ENCODE data around the gene GNB1L. TPM values are rescaled to one million over a fixed set of nuclear protein-coding genes. Genes with fewer than 3 reads are reported as not detected.

GNB1L gene
- total and polyA plus RNA-seq, 2 of the 13 experiments (the other 11 are each of a cell fraction or from before 2014, with no cell fraction given) = 2.5 to 7.4 TPM

DNA sequence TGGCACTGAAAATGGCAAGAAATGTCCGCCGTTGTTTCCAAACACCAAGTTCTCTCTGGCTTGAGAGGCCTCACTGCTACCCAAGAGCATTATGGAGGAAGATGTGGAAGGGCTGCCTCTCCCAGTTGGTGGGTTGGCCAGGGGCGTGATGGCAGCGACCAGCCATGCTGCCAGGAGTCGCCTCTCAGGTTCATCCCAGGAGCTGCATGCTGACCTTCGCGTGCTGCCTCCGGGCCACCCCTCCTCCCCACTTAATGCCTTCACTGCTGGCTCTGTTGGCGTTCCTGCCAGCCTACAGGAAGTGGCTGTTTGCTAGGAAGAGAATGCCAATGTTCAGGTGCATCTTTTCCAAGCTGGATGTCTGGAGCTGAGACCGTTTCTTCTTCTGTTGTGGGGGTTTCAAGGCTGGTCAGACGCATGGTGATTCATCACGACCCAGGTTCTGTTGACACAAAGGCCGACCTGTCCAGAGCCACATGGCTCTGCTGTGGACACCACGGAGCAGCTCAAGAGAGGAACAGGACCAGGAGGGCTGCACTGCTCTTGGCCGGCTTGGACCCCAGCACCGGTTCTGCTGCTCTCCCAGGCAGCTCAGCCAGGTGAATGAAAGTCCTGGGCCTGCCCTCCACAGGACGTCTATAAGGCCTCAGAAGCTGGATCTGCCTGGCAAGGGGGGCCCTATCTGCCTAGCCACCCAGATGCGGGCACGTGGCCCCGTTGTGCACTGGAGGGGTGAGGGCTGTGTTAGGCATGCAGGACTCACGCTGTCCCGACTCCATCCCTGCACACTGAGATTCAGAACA lies 69.0 kb downstream of the GNB1L start:
- ATAC-seq (peak; percentile 52), FAIRE-seq (no peak), DNase-seq (ENCODE audit: low spot score) (no peak)
- no peaks in the 10 kb centered on the region for H3K9me3 ChIP-seq (ENCODE audit: low read length)
- H3K27me3 ChIP-seq (ENCODE audit: control insufficient read depth in 1 of 2, insufficient read depth in 2 of 2, low read length in 2 of 2) = peaks cover 0 to 15% of the 10 kb centered on the region in 2 experiments; a peak in 1 of 5 replicates
- in situ Hi-C loops (cut with HindIII; ENCODE audit: extremely low pct_ligation_motif_present, low pct_unique_long_range_greater_than_20kb) = no loop called here
- BruUV-seq (replicated peaks) = no TSS peak
- no peak overlapping the region for H2AFZ ChIP-seq (ENCODE audit: low read length)
- H4K20me1 ChIP-seq (ENCODE audit: insufficient read depth, low read length) = no peaks in the 10 kb centered on the region
- H3K9ac ChIP-seq (ENCODE audit: insufficient read depth, low read depth, low read length) = no peak overlapping the region
- peaks cover 14% of the 10 kb centered on the region for H3K4me1 ChIP-seq (ENCODE audit: insufficient read depth, low read length)
- no peaks in the 10 kb centered on the region for H3K36me3 ChIP-seq (replicated peaks in 1 of 2; ENCODE audit: control insufficient read depth in 1 of 2, insufficient read depth in 2 of 2, low read length in 2 of 2)
- 53% methylated on average over 4 of the region's 22 CpGs for WGBS (ENCODE audit: low lambda C conversion rate)
- H3K27ac ChIP-seq (ENCODE audit: extremely low read length, insufficient read depth, low read length) = no peak overlapping the region
- H3K4me3 ChIP-seq (replicated peaks in 1 of 3; ENCODE audit: insufficient read depth in 1 of 3, low read depth in 2 of 3, low read length in 3 of 3) = 0 out of 6 replicates have a peak overlapping the region, but pooled peaks of 1 of the 3 experiments have one; percentile 17
- CTCF ChIA-PET (ENCODE audit: low intra/inter-chr PET ratio, low total read pairs) = no interaction called here
- H3K79me2 ChIP-seq (ENCODE audit: insufficient read depth, low read length) = no peaks in the 10 kb centered on the region
- H3K4me2 ChIP-seq (ENCODE audit: low read depth, low read length) = peak overlapping the region; percentile 28; the same call in 1 of the 2 replicates
- POLR2A ChIA-PET = no interaction called here
- intact Hi-C loops (cut with micrococcal nuclease; ENCODE audit: unreplicated experiment) = no loop called here
- TF ChIP-seq SAP130 (CRISPR knock-in tag; IDR thresholded peaks at IDR 0.05; ENCODE audit: low read depth) (peak; percentile 24; the same call in 1 of the 2 replicates), FOSL2 (CRISPR knock-in tag; IDR thresholded peaks at IDR 0.05) (peak; percentile 60), ZNF777 (CRISPR knock-in tag; IDR thresholded peaks at IDR 0.05) (no peak), SAFB2 (CRISPR knock-in tag; IDR thresholded peaks at IDR 0.05; ENCODE audit: borderline replicate concordance, low read depth) (peak; percentile 54; the same call in 1 of the 2 replicates), ZNF746 (CRISPR knock-in tag; IDR thresholded peaks at IDR 0.05) (no peak), SMAD1 (CRISPR knock-in tag; IDR thresholded peaks at IDR 0.05; ENCODE audit: borderline replicate concordance, low read depth) (no peak), KDM2A (CRISPR knock-in tag; IDR thresholded peaks at IDR 0.05; ENCODE audit: borderline replicate concordance, low read depth) (peak; percentile 32; the same call in 1 of the 2 replicates), RARG (CRISPR knock-in tag; IDR thresholded peaks at IDR 0.05; ENCODE audit: low read depth) (no peak), RXRB (CRISPR knock-in tag; IDR thresholded peaks at IDR 0.05; ENCODE audit: borderline replicate concordance) (no peak), GABPB1 (CRISPR knock-in tag; IDR thresholded peaks at IDR 0.05) (no peak), NFKB2 (CRISPR knock-in tag; IDR thresholded peaks at IDR 0.05; ENCODE audit: borderline replicate concordance) (peak; percentile 21; the same call in 1 of the 2 replicates), SALL1 (CRISPR knock-in tag; IDR thresholded peaks at IDR 0.05) (peak; percentile 36; the same call in 1 of the 2 replicates), MZF1 (CRISPR knock-in tag; IDR thresholded peaks at IDR 0.05; ENCODE audit: borderline replicate concordance) (no peak), ZNF558 (CRISPR knock-in tag; IDR thresholded peaks at IDR 0.05; ENCODE audit: borderline replicate concordance) (no peak)
- TF ChIP-seq, protein P1, sequence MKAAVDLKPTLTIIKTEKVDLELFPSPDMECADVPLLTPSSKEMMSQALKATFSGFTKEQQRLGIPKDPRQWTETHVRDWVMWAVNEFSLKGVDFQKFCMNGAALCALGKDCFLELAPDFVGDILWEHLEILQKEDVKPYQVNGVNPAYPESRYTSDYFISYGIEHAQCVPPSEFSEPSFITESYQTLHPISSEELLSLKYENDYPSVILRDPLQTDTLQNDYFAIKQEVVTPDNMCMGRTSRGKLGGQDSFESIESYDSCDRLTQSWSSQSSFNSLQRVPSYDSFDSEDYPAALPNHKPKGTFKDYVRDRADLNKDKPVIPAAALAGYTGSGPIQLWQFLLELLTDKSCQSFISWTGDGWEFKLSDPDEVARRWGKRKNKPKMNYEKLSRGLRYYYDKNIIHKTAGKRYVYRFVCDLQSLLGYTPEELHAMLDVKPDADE (CRISPR knock-in tag; IDR thresholded peaks at IDR 0.05) = no peak
- TF ChIP-seq, protein P2, sequence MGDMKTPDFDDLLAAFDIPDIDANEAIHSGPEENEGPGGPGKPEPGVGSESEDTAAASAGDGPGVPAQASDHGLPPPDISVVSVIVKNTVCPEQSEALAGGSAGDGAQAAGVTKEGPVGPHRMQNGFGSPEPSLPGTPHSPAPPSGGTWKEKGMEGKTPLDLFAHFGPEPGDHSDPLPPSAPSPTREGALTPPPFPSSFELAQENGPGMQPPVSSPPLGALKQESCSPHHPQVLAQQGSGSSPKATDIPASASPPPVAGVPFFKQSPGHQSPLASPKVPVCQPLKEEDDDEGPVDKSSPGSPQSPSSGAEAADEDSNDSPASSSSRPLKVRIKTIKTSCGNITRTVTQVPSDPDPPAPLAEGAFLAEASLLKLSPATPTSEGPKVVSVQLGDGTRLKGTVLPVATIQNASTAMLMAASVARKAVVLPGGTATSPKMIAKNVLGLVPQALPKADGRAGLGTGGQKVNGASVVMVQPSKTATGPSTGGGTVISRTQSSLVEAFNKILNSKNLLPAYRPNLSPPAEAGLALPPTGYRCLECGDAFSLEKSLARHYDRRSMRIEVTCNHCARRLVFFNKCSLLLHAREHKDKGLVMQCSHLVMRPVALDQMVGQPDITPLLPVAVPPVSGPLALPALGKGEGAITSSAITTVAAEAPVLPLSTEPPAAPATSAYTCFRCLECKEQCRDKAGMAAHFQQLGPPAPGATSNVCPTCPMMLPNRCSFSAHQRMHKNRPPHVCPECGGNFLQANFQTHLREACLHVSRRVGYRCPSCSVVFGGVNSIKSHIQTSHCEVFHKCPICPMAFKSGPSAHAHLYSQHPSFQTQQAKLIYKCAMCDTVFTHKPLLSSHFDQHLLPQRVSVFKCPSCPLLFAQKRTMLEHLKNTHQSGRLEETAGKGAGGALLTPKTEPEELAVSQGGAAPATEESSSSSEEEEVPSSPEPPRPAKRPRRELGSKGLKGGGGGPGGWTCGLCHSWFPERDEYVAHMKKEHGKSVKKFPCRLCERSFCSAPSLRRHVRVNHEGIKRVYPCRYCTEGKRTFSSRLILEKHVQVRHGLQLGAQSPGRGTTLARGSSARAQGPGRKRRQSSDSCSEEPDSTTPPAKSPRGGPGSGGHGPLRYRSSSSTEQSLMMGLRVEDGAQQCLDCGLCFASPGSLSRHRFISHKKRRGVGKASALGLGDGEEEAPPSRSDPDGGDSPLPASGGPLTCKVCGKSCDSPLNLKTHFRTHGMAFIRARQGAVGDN (CRISPR knock-in tag; IDR thresholded peaks at IDR 0.05) = peak; percentile 73
- TF ChIP-seq, protein P3, sequence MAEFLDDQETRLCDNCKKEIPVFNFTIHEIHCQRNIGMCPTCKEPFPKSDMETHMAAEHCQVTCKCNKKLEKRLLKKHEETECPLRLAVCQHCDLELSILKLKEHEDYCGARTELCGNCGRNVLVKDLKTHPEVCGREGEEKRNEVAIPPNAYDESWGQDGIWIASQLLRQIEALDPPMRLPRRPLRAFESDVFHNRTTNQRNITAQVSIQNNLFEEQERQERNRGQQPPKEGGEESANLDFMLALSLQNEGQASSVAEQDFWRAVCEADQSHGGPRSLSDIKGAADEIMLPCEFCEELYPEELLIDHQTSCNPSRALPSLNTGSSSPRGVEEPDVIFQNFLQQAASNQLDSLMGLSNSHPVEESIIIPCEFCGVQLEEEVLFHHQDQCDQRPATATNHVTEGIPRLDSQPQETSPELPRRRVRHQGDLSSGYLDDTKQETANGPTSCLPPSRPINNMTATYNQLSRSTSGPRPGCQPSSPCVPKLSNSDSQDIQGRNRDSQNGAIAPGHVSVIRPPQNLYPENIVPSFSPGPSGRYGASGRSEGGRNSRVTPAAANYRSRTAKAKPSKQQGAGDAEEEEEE (CRISPR knock-in tag; IDR thresholded peaks at IDR 0.05; ENCODE audit: borderline replicate concordance) = 0 out of 2 replicates have a peak, but pooled peaks have one; percentile 64

Data from HepG2 (cell line).